Measurements from ENCODE around the gene PTCH1. TPM values are rescaled to one million over a fixed set of nuclear protein-coding genes. Genes with fewer than 3 reads are reported as not detected.

PTCH1 gene
- total and polyA plus RNA-seq, 8 donors, result 3.9 to 53.3 (median 23.5) TPM

GRCh38 chr9:95440447-95440846, 76.3 kb downstream of the PTCH1 start:
- no peak for DNase-seq
- H3K27ac ChIP-seq, result no peak overlapping the region
- no peaks in the 10 kb centered on the region for H3K27me3 ChIP-seq
- intact Hi-C loops (cut with DNase I; ENCODE audit: low total_unique reads), result no loop called here
- peaks cover 4 to 15% (median 14%) of the 10 kb centered on the region in 4 donors for H3K36me3 ChIP-seq
- H3K4me3 ChIP-seq, result no peak overlapping the region
- no peaks in the 10 kb centered on the region for H3K9me3 ChIP-seq
- WGBS, 5 donors, result 69 to 85% (median 77%) methylated on average over 3 of the region's 3 CpGs
- no peaks in the 10 kb centered on the region for H3K4me1 ChIP-seq
- TF ChIP-seq, protein P1, sequence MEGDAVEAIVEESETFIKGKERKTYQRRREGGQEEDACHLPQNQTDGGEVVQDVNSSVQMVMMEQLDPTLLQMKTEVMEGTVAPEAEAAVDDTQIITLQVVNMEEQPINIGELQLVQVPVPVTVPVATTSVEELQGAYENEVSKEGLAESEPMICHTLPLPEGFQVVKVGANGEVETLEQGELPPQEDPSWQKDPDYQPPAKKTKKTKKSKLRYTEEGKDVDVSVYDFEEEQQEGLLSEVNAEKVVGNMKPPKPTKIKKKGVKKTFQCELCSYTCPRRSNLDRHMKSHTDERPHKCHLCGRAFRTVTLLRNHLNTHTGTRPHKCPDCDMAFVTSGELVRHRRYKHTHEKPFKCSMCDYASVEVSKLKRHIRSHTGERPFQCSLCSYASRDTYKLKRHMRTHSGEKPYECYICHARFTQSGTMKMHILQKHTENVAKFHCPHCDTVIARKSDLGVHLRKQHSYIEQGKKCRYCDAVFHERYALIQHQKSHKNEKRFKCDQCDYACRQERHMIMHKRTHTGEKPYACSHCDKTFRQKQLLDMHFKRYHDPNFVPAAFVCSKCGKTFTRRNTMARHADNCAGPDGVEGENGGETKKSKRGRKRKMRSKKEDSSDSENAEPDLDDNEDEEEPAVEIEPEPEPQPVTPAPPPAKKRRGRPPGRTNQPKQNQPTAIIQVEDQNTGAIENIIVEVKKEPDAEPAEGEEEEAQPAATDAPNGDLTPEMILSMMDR (IDR thresholded peaks at IDR 0.05), result no peak
- no peak for TF ChIP-seq POLR2A (IDR thresholded peaks at IDR 0.05)
- no peak for TF ChIP-seq POLR2AphosphoS5 (IDR thresholded peaks at IDR 0.05)
- no peak for TF ChIP-seq EP300 (IDR thresholded peaks at IDR 0.05)

DNA sequence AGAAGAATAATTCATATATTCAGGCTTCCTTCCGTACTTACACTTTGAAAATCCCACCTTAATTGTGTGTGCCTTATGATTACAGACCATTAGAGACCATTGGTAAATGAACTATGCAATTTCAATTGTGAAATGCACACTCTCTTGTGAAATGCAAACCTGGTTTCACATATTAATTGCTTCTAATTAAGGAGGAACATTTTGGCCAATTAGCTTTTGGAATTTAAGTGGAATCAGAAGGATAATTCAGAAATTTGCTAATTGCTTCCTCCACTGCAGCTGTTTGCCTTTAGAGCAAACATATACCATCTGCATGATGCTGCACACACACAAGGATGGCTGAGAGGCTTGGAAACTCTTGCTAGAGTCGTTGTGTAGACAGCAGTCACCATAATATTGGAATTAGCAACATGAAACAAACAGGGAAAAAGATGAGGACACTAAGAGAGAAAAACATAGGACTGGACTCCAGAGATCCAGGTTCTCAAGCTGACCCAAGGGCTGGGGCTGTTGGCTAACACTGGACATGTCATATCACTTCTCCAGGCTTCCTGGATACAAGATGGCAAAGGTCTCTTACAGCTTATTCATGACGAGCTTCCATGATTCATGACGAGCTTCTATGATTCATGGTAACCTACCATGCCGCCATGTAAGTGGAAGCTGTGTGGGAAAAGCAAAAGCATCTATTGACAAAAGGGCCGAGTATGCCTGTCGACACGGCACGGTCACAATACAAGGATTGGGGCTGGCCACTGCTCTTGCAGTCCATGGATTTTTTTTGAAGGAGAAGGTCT, 78.0 kb downstream of the PTCH1 start:
- WGBS, 5 donors, result 86 to 90% (median 88%) methylated on average over 9 of the region's 9 CpGs
- no peaks in the 10 kb centered on the region for H3K27me3 ChIP-seq
- no peaks in the 10 kb centered on the region for H3K36me3 ChIP-seq
- TF ChIP-seq POLR2A (IDR thresholded peaks at IDR 0.05) (no peak), EP300 (IDR thresholded peaks at IDR 0.05) (no peak), POLR2AphosphoS5 (IDR thresholded peaks at IDR 0.05) (no peak)
- TF ChIP-seq, protein P1 (IDR thresholded peaks at IDR 0.05), result no peak
- no peak overlapping the region for H3K27ac ChIP-seq
- no peak for DNase-seq
- no peak overlapping the region for H3K4me3 ChIP-seq
- H3K9me3 ChIP-seq, result no peaks in the 10 kb centered on the region
- intact Hi-C loops (cut with DNase I; ENCODE audit: low total_unique reads), result no loop called here
- H3K4me1 ChIP-seq, result no peaks in the 10 kb centered on the region

GRCh38 chr9:95437559-95437958, 79.2 kb downstream of the PTCH1 start:
- Histone ChIP-seq H3K27ac (no peak overlapping the region), H3K4me3 (no peak overlapping the region), H3K27me3 (no peaks in the 10 kb centered on the region), H3K9me3 (no peaks in the 10 kb centered on the region), H3K36me3 (no peaks in the 10 kb centered on the region), H3K4me1 (no peaks in the 10 kb centered on the region)
- intact Hi-C loops (cut with DNase I; ENCODE audit: low total_unique reads), result no loop called here
- DNase-seq, result no peak
- TF ChIP-seq POLR2AphosphoS5 (IDR thresholded peaks at IDR 0.05), result no peak
- TF ChIP-seq EP300 (IDR thresholded peaks at IDR 0.05), result no peak
- TF ChIP-seq, protein P1 (IDR thresholded peaks at IDR 0.05), result no peak
- no peak for TF ChIP-seq POLR2A (IDR thresholded peaks at IDR 0.05)
- 83 to 89% (median 85%) methylated on average over 6 of the region's 6 CpGs for WGBS, 5 donors

GRCh38 chr9:95436416-95436815, 80.4 kb downstream of the PTCH1 start:
- Histone ChIP-seq H3K9me3 (no peaks in the 10 kb centered on the region), H3K4me1 (no peaks in the 10 kb centered on the region), H3K4me3 (no peak overlapping the region), H3K36me3 (no peaks in the 10 kb centered on the region), H3K27me3 (no peaks in the 10 kb centered on the region), H3K27ac (no peak overlapping the region)
- TF ChIP-seq EP300 (IDR thresholded peaks at IDR 0.05) (no peak), POLR2AphosphoS5 (IDR thresholded peaks at IDR 0.05) (no peak), POLR2A (IDR thresholded peaks at IDR 0.05) (no peak)
- TF ChIP-seq, protein P1 (IDR thresholded peaks at IDR 0.05), result no peak
- no peak for DNase-seq
- 88 to 96% (median 94%) methylated on average over 7 of the region's 7 CpGs for WGBS, 5 donors
- intact Hi-C loops (cut with DNase I; ENCODE audit: low total_unique reads), result no loop called here
